Measurements from ENCODE around the gene USP5. TPM values are rescaled to one million over a fixed set of nuclear protein-coding genes. Genes with fewer than 3 reads are reported as not detected.

USP5 gene
- total RNA-seq, 1 experiment from 2014 or later = 230 TPM

GRCh38 chr12:6914947-6915788 is 63.2 kb downstream of the USP5 start:
- Mint-ChIP-seq H3K36me3 (ENCODE audit: insufficient read depth, unreplicated experiment) (peaks cover 7% of the 10 kb centered on the region), H3K4me1 (ENCODE audit: low read depth, unreplicated experiment) (peaks cover 9% of the 10 kb centered on the region), H3K27me3 (ENCODE audit: insufficient read depth, unreplicated experiment) (no peaks in the 10 kb centered on the region), H3K9me3 (ENCODE audit: unreplicated experiment) (no peaks in the 10 kb centered on the region), H3K27ac (ENCODE audit: unreplicated experiment) (no peak overlapping the region), H3K4me3 (ENCODE audit: unreplicated experiment) (peak overlapping the region; percentile 96)
- Histone ChIP-seq H3K27me3 (replicated peaks; ENCODE audit: control insufficient read depth, insufficient read depth, low read length) (no peaks in the 10 kb centered on the region), H3K36me3 (ENCODE audit: control insufficient read depth, insufficient read depth, low read length) (peaks cover 1% of the 10 kb centered on the region), H3K9me3 (no peaks in the 10 kb centered on the region), H3K4me3 (ENCODE audit: low read depth, low read length) (peak overlapping the region; percentile 69), H3K4me1 (peaks cover 14% of the 10 kb centered on the region)
- intact Hi-C loops (cut with micrococcal nuclease; ENCODE audit: unreplicated experiment) = loop anchor here (1.0 kb wide), 1 partner anchor 11 kb away; the partner anchor contains the start of gene LRRC23
- CTCF ChIA-PET = interaction anchor here (0.6 to 1.8 kb wide), 5 partner anchors 23 to 194 kb away, joined by 3 to 7 read pairs (median 4); partner anchors contain the start of genes C1RL, C1S and TPI1
- no peak for DNase-seq
- POLR2A ChIA-PET = interaction anchor here (1.3 kb wide), 1 partner anchor 24 kb away, joined by 4 read pairs; no protein-coding TSS in a partner anchor
- BruUV-seq (replicated peaks) = TSS peak; percentile 26
- TF ChIP-seq CTCF (IDR thresholded peaks at IDR 0.05; ENCODE audit: insufficient read depth in 1 of 2, low read depth in 1 of 2, low read length in 1 of 2, severe bottlenecking in 1 of 2, unreplicated experiment in 1 of 2) = no peak

- Mint-ChIP-seq H3K36me3 (ENCODE audit: insufficient read depth, unreplicated experiment) (peaks cover 7% of the 10 kb centered on the region), H3K9me3 (ENCODE audit: unreplicated experiment) (no peaks in the 10 kb centered on the region), H3K4me3 (ENCODE audit: unreplicated experiment) (peak overlapping the region; percentile 96), H3K27ac (ENCODE audit: unreplicated experiment) (no peak overlapping the region), H3K4me1 (ENCODE audit: low read depth, unreplicated experiment) (peaks cover 9% of the 10 kb centered on the region), H3K27me3 (ENCODE audit: insufficient read depth, unreplicated experiment) (no peaks in the 10 kb centered on the region)
- BruUV-seq (replicated peaks) = no TSS peak
- Histone ChIP-seq H3K4me3 (ENCODE audit: low read depth, low read length) (no peak overlapping the region), H3K9me3 (no peaks in the 10 kb centered on the region), H3K36me3 (ENCODE audit: control insufficient read depth, insufficient read depth, low read length) (peaks cover 1% of the 10 kb centered on the region), H3K27me3 (replicated peaks; ENCODE audit: control insufficient read depth, insufficient read depth, low read length) (no peaks in the 10 kb centered on the region), H3K4me1 (peaks cover 14% of the 10 kb centered on the region)
- ChIA-PET CTCF (interaction anchor here (0.6 kb wide), 2 partner anchors 16 to 705 kb away, joined by 3 to 5 read pairs; no protein-coding TSS in a partner anchor), POLR2A (no interaction called here)
- DNase-seq = no peak
- no peak for TF ChIP-seq CTCF (IDR thresholded peaks at IDR 0.05; ENCODE audit: insufficient read depth in 1 of 2, low read depth in 1 of 2, low read length in 1 of 2, severe bottlenecking in 1 of 2, unreplicated experiment in 1 of 2)
- intact Hi-C loops (cut with micrococcal nuclease; ENCODE audit: unreplicated experiment) = no loop called here
These were observed 63.9 kb downstream of the USP5 start for GRCh38 chr12:6915789-6916285.

Other genes with a start within 250 kb of the USP5 start
- gene CHD4, start 244.8 kb upstream of the USP5 start, total RNA-seq (2022) = 223 and 229 TPM in 2 replicates
- 0.19 and 0.20 TPM in 2 replicates for gene LPAR5, start 216.2 kb upstream of the USP5 start, total RNA-seq (2022)
- 0.73 and 1.3 TPM in 2 replicates for gene ACRBP, start 204.7 kb upstream of the USP5 start, total RNA-seq (2022)
- gene ING4, start 189.0 kb upstream of the USP5 start, total RNA-seq (2022) = 31.6 and 32.8 TPM in 2 replicates
- 119 and 127 TPM in 2 replicates for gene ZNF384, start 162.8 kb upstream of the USP5 start, total RNA-seq (2022)
- gene PIANP, start 151.3 kb upstream of the USP5 start, total RNA-seq (2022) = 0.37 and 0.48 TPM in 2 replicates
- 56.8 and 61.9 TPM in 2 replicates for gene COPS7A, start 128.1 kb upstream of the USP5 start, total RNA-seq (2022)
- 303 and 309 TPM in 2 replicates for gene MLF2, start 99.0 kb upstream of the USP5 start, total RNA-seq (2022)
- gene PTMS, start 85.8 kb upstream of the USP5 start, total RNA-seq (2022) = 264 and 285 TPM in 2 replicates
- 1.9 and 3.2 TPM in 2 replicates for gene LAG3, start 79.6 kb upstream of the USP5 start, total RNA-seq (2022)
- gene CD4, start 62.6 kb upstream of the USP5 start, total RNA-seq (2022) = not detected in 2 replicates
- 0.81 and 1.2 TPM in 2 replicates for gene GPR162, start 30.3 kb upstream of the USP5 start, total RNA-seq (2022)
- 25.1 and 25.6 TPM in 2 replicates for gene P3H3, start 23.7 kb upstream of the USP5 start, total RNA-seq (2022)
- 3.9 and 5.1 TPM in 2 replicates for gene GNB3, start 11.2 kb upstream of the USP5 start, total RNA-seq (2022)
- gene CDCA3, start 864 bp upstream of the USP5 start, total RNA-seq (2022) = 147 and 152 TPM in 2 replicates
- 1,141 and 1,254 TPM in 2 replicates for gene TPI1, start 15.4 kb downstream of the USP5 start, total RNA-seq (2022)
- 23.7 and 24.7 TPM in 2 replicates for gene SPSB2, start 21.2 kb downstream of the USP5 start, total RNA-seq (2022)
- 7.8 and 8.6 TPM in 2 replicates for gene LRRC23, start 52.7 kb downstream of the USP5 start, total RNA-seq (2022)
- gene ENO2, start 62.4 kb downstream of the USP5 start, total RNA-seq (2022) = 23.2 and 25.3 TPM in 2 replicates
- gene ATN1, start 75.8 kb downstream of the USP5 start, total RNA-seq (2022) = 126 TPM in 2 replicates
- not detected in 2 replicates for gene RNU7-1, start 91.7 kb downstream of the USP5 start, total RNA-seq (2022)
- 111 TPM in 2 replicates for gene C12orf57, start 91.9 kb downstream of the USP5 start, total RNA-seq (2022)
- gene PTPN6, start 99.2 kb downstream of the USP5 start, total RNA-seq (2022) = 43.9 and 54.8 TPM in 2 replicates
- 411 and 479 TPM in 2 replicates for gene PHB2, start 118.5 kb downstream of the USP5 start, total RNA-seq (2022)
- 149 and 161 TPM in 2 replicates for gene EMG1, start 118.8 kb downstream of the USP5 start, total RNA-seq (2022)
- gene LPCAT3, start 166.3 kb downstream of the USP5 start, total RNA-seq (2022) = 142 and 155 TPM in 2 replicates
- 5.3 and 6.1 TPM in 2 replicates for gene C1S, start 208.6 kb downstream of the USP5 start, total RNA-seq (2022)
- gene C1R, start 240.3 kb downstream of the USP5 start, total RNA-seq (2022) = 3.9 and 4.2 TPM in 2 replicates

All from Caco-2 (cell line).